ELR (cell line): ENCODE data around the gene BIRC6.
"Not testable (repeated sequence)": the region's sequence is repeated elsewhere in the genome, so short reads cannot be mapped to it uniquely, and the experiment has no call there.

Source experiments
- DNase-seq: peaks from one replicate; pipeline ENCODE4 v3.0.0-alpha.2; 2015; ENCODE audit warnings: low read depth

The BIRC6 gene

GRCh38 chr2:32514946-32515345 is 158.1 kb downstream of the BIRC6 start:
- DNase-seq = no peak

GRCh38 chr2:32516567-32516966 is 159.7 kb downstream of the BIRC6 start:
- no peak for DNase-seq

- DNase-seq = peak; percentile 40
Observed at GRCh38 chr2:32522770-32523169, 165.9 kb downstream of the BIRC6 start.

- DNase-seq = no peak
Observed at GRCh38 chr2:32523686-32524085, 166.9 kb downstream of the BIRC6 start.

GRCh38 chr2:32532341-32532740 is 175.5 kb downstream of the BIRC6 start:
- DNase-seq = no peak

GRCh38 chr2:32532961-32533360 is 176.1 kb downstream of the BIRC6 start:
- DNase-seq = no peak

GRCh38 chr2:32534831-32535230 is 178.0 kb downstream of the BIRC6 start:
- no peak for DNase-seq

- DNase-seq = no peak
Observed at GRCh38 chr2:32538735-32539134, 181.9 kb downstream of the BIRC6 start.

GRCh38 chr2:32552483-32552882 is 195.7 kb downstream of the BIRC6 start:
- not testable (repeated sequence) for DNase-seq

GRCh38 chr2:32553829-32554432 is 197.1 kb downstream of the BIRC6 start:
- DNase-seq = peak; percentile 55

GRCh38 chr2:32558492-32558891 is 201.7 kb downstream of the BIRC6 start:
- no peak for DNase-seq

- DNase-seq = no peak
Observed at GRCh38 chr2:32559136-32559535, 202.3 kb downstream of the BIRC6 start.

GRCh38 chr2:32562906-32563305 is 206.1 kb downstream of the BIRC6 start:
- no peak for DNase-seq

GRCh38 chr2:32564417-32565035 is 207.7 kb downstream of the BIRC6 start:
- DNase-seq = no peak

- DNase-seq = no peak
Observed at GRCh38 chr2:32565902-32566301, 209.1 kb downstream of the BIRC6 start.

GRCh38 chr2:32572030-32572429 is 215.2 kb downstream of the BIRC6 start:
- DNase-seq = no peak

- peak; percentile 4 for DNase-seq
Observed at GRCh38 chr2:32572737-32573136, 215.9 kb downstream of the BIRC6 start.

GRCh38 chr2:32591669-32592463 is 235.0 kb downstream of the BIRC6 start:
- DNase-seq = peak; percentile 43

- DNase-seq = no peak
Observed at GRCh38 chr2:32594573-32594972, 237.8 kb downstream of the BIRC6 start.

GRCh38 chr2:32611366-32611765 is 254.5 kb downstream of the BIRC6 start:
- DNase-seq = no peak

- no peak for DNase-seq
Observed at GRCh38 chr2:32611771-32612170, 254.9 kb downstream of the BIRC6 start.

- no peak for DNase-seq
Observed at GRCh38 chr2:32614084-32614483, 257.3 kb downstream of the BIRC6 start.

GRCh38 chr2:32617599-32618189 is 260.9 kb downstream of the BIRC6 start:
- DNase-seq = no peak
